NCI-H128 (cell line): ENCODE data around the gene IDNK.

Experiments
- DNase-seq: peaks from one replicate; lab custom pipeline; 2025; ENCODE audit not compliant: unreplicated experiment; lab: John Stamatoyannopoulos, UW

IDNK gene

GRCh38 chr9:83633255-83633654 lies 10.3 kb downstream of the IDNK start:
- no peak for DNase-seq

- DNase-seq: no peak
Observed at GRCh38 chr9:83633676-83634075, 10.7 kb downstream of the IDNK start.

GRCh38 chr9:83636813-83637212 lies 13.9 kb downstream of the IDNK start:
- no peak for DNase-seq

- DNase-seq: no peak
Observed at GRCh38 chr9:83637389-83637788, 14.4 kb downstream of the IDNK start.

- no peak for DNase-seq
Observed at GRCh38 chr9:83639266-83639665, 16.3 kb downstream of the IDNK start.

GRCh38 chr9:83642793-83643192 lies 19.9 kb downstream of the IDNK start:
- no peak for DNase-seq

- DNase-seq: no peak
Observed at GRCh38 chr9:83646500-83647239, 23.7 kb downstream of the IDNK start.

GRCh38 chr9:83649080-83649479 lies 26.1 kb downstream of the IDNK start:
- DNase-seq: no peak

GRCh38 chr9:83649515-83649914 lies 26.6 kb downstream of the IDNK start:
- DNase-seq: no peak

GRCh38 chr9:83651558-83651957 lies 28.6 kb downstream of the IDNK start:
- DNase-seq: no peak

GRCh38 chr9:83652433-83652832 lies 29.5 kb downstream of the IDNK start:
- no peak for DNase-seq

- DNase-seq: no peak
Observed at GRCh38 chr9:83655433-83655832, 32.5 kb downstream of the IDNK start.

GRCh38 chr9:83656032-83656680 lies 33.2 kb downstream of the IDNK start:
- DNase-seq: no peak

GRCh38 chr9:83656952-83657351 lies 34.0 kb downstream of the IDNK start:
- DNase-seq: no peak

- DNase-seq: no peak
Observed at GRCh38 chr9:83662933-83663332, 40.0 kb downstream of the IDNK start.

- no peak for DNase-seq
Observed at GRCh38 chr9:83665580-83666200, 42.7 kb downstream of the IDNK start.

GRCh38 chr9:83669067-83669466 lies 46.1 kb downstream of the IDNK start:
- DNase-seq: no peak

- DNase-seq: no peak
Observed at GRCh38 chr9:83670381-83670780, 47.4 kb downstream of the IDNK start.

- DNase-seq: no peak
Observed at GRCh38 chr9:83671451-83671850, 48.5 kb downstream of the IDNK start.

GRCh38 chr9:83675466-83675865 lies 52.5 kb downstream of the IDNK start:
- no peak for DNase-seq

- DNase-seq: no peak
Observed at GRCh38 chr9:83677596-83677995, 54.7 kb downstream of the IDNK start.

- no peak for DNase-seq
Observed at GRCh38 chr9:83680233-83680632, 57.3 kb downstream of the IDNK start.
